Stomach (tissue), 4 donors: Measurements from ENCODE around the gene TCAIM.

Source experiments
- CTCF ChIP-seq, 7 experiments: fragments of 450-650 bp in 4 of 7; fragments of 200-600 bp in 3 of 7; sonication (generic) in 3 of 7; IDR thresholded peaks; one replicate each; pipeline ENCODE4 v1.5.1; 2016 to 2019; ENCODE audit warnings: antibody characterized with exemption in 7 of 7, control low read depth in 2 of 7, mild to moderate bottlenecking in 1 of 7
- POLR2A ChIP-seq, 4 donors: fragments of 450-650 bp; IDR thresholded peaks; one replicate each; pipeline ENCODE4 v1.6.1; 2016; ENCODE audit warnings: antibody characterized with exemption in 4 of 4, control low read depth in 2 of 4, mild to moderate bottlenecking in 1 of 4, moderate library complexity in 1 of 4

GRCh38 chr3:44446929-44447328 lies 108.4 kb downstream of the TCAIM start:
- TF ChIP-seq CTCF (IDR thresholded peaks at IDR 0.05) (no peak), POLR2A (IDR thresholded peaks at IDR 0.05) (no peak)
